GM19023 (cell line): Measurements from ENCODE around the gene ADAMTS13.

Experiments
- ATAC-seq: cut with Tn5 transposase; IDR thresholded peaks from one replicate; pipeline ENCODE4 v1.9.1; 2021; ENCODE audit warnings: mild to moderate bottlenecking, moderate library complexity; ENCODE audit not compliant: unreplicated experiment

Gene ADAMTS13

DNA sequence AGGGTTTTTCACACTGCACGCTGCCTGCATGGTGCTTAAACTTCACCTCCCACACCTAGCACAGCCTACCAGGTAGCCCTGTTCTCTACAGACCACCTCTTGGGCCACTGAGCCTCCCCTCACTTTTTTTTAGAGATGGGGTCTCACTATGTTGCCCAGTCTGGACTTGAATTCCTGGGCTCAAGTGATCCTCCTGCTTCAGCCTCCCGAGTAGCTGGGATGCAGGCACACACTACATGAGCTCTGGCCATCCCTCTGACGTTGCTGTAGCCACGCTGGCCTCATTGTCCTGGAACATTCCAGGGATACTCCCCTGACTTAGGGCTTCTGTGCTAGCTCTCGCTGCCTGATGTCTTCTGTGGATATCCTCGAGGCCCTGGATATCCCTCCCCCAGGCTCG, 30.4 kb downstream of the ADAMTS13 start:
- ATAC-seq, result no peak

DNA sequence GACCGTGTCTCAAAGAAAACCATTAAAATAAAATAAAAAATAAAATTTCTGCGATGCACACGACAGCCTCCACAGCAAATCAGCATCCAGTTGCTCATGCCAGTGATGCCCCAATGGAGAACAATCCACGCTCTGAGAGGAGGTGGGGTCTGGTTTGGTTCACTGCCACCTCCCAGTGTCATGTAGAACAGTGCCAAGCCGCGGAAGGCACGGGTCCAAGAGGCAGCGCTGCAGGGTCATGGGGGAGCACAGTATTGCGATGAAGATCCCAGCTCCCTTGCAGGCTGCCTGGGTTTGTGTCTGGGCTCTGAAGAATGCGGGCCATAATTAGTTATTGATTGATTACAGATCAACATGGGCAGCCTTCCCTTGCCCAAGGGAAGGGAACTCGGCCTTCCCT, 31.5 kb downstream of the ADAMTS13 start:
- ATAC-seq, result no peak

DNA sequence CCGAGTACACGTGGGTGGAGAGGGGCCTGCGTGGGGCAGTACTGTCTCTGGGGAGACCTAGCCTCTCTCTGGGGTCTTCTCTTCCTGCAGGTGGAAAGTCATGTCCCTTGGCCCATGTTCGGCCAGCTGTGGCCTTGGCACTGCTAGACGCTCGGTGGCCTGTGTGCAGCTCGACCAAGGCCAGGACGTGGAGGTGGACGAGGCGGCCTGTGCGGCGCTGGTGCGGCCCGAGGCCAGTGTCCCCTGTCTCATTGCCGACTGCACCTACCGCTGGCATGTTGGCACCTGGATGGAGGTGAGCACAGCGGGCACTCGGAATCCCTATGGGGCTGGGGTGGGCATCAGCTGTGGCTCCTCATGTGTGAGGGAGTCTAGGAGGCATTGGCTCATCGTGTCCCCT, 32.2 kb downstream of the ADAMTS13 start:
- ATAC-seq, result no peak

DNA sequence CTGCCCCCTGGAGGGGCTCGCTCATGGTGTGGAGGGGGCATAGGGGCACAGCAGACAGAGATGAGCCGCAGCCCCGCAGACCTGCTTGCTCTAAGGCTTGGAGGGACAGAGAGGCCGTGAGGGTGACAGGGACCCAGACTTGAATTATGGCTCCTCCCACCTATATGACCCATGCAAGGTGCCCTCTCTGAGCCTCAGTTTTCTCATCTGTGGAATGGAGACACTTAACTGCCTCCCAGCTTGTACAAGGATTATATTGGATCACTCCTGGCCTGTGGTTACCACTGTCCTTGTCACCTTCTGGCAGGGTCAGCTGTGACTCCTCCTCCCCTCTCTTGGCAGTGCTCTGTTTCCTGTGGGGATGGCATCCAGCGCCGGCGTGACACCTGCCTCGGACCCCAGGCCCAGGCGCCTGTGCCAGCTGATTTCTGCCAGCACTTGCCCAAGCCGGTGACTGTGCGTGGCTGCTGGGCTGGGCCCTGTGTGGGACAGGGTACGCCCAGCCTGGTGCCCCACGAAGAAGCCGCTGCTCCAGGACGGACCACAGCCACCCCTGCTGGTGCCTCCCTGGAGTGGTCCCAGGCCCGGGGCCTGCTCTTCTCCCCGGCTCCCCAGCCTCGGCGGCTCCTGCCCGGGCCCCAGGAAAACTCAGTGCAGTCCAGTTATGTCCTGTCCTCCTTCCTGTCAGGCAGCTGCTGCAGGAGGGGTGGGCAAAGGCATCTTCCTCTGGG, 32.9 kb downstream of the ADAMTS13 start:
- ATAC-seq, result no peak

DNA sequence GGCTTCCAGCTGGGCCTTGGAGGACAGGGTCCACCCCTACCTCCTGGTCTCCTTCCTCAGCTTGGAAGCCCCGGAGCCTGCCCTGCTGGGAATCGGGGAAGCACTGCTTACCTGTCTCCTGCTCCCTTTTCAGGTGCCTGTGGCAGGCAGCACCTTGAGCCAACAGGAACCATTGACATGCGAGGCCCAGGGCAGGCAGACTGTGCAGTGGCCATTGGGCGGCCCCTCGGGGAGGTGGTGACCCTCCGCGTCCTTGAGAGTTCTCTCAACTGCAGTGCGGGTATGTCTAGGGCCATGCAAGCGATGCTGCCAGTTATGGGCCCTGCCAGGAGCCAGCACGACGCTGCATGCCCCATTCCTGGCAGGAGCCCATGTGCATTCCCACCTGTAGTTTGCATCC, 33.8 kb downstream of the ADAMTS13 start:
- no peak for ATAC-seq

DNA sequence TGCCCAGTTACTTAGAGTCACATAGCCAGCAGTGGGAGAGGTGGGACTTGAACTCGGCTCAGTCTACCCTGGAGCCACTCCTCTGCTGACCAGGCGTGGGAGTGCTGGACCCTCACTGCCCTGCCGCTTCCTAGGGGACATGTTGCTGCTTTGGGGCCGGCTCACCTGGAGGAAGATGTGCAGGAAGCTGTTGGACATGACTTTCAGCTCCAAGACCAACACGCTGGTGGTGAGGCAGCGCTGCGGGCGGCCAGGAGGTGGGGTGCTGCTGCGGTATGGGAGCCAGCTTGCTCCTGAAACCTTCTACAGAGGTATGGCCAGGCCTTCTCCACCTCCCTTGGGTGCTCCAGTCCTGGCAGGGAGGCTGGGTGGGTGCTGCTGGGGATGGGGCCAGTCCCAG, 34.2 kb downstream of the ADAMTS13 start:
- ATAC-seq, result no peak

DNA sequence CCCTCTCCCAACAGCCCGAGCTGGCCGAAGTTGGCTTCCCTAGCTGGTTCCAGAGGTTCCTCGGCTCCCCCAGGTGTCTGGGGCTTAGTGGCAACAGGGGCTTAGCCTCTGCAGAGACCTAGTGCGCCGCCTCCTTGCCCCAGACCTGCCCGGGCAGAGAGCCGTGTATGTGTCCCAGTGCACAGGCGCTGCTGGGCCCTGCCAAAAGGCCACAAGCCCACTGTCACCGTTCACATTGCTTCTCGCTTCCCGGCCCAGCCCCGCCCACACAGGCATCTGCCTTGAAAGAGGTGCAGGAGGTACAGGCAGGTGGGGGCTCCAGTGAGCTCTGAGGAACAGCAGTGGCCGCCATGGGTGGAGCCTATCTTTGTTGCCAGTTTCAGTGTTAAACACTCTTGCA, 35.1 kb downstream of the ADAMTS13 start:
- no peak for ATAC-seq

DNA sequence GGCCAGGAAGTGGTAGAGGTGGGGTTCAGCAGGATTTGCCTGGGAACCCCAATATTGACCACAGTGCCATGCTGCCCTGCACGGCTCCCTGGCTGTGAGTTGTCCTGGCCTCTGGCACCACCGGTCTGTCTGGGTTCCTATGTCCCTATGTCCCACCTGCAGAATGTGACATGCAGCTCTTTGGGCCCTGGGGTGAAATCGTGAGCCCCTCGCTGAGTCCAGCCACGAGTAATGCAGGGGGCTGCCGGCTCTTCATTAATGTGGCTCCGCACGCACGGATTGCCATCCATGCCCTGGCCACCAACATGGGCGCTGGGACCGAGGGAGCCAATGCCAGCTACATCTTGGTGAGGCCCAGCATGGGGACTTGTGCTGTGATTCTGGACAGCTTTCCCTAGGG, 35.6 kb downstream of the ADAMTS13 start:
- no peak for ATAC-seq

DNA sequence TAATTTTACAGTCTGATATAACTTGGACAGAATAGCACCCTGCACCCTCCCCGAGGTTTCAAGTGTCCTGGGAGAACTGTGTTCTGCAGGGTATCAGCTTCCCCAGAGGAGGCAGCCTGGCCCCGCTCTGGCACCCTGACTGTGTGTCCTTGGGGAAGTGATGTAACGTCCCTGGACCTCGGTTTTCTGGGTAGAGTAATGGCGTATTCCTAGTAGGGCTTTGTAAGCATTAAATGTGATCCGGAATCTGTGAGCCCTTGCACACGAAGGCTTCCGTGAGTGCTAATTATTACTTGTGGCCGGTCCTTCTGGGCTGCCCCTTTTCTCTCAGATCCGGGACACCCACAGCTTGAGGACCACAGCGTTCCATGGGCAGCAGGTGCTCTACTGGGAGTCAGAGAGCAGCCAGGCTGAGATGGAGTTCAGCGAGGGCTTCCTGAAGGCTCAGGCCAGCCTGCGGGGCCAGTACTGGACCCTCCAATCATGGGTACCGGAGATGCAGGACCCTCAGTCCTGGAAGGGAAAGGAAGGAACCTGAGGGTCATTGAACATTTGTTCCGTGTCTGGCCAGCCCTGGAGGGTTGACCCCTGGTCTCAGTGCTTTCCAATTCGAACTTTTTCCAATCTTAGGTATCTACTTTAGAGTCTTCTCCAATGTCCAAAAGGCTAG, 36.6 kb downstream of the ADAMTS13 start:
- ATAC-seq, result no peak

DNA sequence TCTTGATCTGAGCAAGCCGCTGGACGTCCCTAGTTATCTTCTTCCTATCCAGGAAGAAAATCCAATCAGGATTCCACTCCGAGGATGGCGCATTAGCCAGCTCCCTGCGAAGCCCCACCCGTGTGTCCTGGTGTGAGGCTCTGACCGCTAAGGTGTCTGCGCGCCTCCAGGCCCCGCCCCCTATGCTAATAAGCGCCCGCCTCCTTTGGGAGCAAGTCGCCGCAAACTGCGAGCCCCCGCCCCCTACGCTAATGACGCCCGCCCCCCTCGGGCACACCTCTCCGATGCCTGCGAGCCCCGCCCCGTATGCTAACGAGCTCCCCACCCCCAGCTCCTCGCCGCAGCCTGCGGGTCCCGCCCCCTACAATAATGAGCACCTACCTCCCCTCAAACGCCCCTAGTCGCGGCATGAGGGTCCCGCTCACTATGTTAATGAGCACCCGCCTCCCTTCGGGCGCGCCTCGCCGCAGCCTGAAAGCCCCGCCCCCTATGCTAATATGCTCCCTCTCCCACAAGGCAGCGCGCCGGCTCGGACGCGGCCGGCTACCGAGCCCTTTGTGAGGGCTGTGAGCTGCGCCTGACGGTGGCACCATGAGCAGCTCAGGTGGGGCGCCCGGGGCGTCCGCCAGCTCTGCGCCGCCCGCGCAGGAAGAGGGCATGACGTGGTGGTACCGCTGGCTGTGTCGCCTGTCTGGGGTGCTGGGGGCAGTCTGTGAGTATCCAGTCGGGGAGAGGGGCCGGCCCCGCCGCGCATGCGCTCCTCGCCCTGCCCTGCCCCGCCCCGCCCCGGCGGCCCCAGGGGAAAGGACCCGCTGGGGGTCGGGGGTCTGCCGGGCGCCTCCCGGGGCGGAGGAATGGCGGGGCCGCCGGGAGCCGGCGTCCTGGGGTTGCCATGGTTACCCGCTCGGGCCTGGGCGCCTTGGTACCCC, 37.6 kb downstream of the ADAMTS13 start, which contains the start of gene CACFD1:
Gene CACFD1, plus strand, starts transcription at position 503 of the 929 bp plus-strand sequence. Its CDS starts 89 bp downstream, at position 592.
- ATAC-seq, result peak; percentile 82

DNA sequence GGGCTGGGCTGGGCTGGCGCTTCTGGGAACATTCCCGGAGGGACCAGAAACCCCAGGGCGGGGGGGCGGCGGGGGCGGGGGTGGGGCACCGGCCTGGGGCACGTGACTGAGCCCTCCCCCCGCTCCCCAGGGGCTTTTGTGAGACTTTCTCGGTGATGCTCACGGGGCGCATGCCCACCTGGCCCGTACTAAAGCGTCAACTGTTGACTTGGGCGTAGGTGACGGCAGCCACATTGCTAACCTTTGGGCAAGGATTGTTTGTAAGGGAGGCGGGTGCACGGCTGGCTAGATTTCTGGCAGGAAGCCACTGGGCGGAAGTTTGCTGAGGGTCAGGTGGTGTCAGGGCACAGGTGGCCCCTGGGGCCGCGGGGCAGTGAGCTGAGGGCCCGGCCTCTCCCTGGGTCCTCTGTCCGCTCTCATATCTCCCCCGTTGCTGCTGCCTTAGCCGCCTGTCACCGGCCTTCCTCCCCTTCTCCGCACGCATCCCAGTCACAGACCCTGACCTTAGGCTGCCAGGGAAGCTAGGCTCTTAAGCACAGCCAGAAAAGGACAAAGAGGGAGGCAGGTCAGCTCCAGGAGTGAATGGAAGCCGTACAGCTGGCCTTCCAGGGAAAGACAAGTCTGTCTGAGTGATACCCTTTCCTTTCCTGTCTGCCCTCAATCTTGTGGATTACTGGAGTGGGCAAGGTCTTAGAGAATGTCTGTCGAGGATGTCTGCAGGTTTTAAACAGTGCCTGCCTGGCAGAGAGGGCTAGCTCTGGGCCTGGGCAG, 38.4 kb downstream of the ADAMTS13 start:
- peak; percentile 16 for ATAC-seq

DNA sequence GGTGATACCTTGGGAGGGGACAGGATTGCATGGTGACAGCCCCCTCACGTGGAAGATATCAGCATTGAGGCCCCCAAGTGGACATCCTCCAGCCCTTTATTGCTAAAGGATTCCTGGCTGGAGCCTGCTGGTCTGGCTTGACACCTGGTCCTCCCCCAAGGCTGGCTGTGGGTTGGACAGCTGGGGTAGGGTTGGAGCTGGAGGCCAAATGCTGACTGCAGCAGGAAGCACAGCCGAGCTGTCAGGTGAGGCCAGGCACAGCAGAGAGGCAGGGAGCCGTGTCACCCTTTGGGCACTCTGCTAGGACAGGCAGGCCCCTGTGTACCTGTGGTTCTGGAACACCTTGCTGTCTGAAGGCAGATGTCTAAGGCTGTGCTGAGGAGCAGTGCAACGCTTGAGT, 39.8 kb downstream of the ADAMTS13 start:
- ATAC-seq, result no peak

DNA sequence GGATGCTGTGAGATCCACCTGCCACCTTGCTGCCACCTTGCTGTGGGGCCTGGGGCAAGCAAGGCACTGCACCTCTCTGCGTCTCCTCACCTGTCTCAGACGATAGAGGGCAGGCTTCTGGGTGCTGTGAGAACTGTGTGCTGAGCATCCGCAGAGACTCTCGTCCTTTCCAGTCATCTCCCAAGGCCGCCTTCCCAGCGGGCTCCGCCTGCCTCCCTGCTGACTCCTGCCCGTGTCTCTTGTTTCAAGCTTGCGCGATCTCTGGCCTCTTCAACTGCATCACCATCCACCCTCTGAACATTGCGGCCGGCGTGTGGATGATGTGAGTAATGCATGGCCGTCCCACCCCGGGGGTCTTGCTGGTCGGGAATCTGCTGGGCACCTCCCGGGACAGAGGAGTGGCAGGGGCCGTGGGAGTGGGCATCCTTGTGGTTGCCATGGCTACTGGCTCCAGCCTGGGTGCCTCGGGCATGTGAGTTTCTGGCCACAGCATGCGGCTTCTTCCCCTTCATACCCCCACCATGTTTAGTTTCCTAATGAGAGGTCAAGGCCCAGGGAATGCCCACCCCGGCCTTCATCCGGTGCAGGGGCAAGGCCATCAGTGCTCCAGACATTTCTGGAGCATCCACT, 41.2 kb downstream of the ADAMTS13 start:
- no peak for ATAC-seq

DNA sequence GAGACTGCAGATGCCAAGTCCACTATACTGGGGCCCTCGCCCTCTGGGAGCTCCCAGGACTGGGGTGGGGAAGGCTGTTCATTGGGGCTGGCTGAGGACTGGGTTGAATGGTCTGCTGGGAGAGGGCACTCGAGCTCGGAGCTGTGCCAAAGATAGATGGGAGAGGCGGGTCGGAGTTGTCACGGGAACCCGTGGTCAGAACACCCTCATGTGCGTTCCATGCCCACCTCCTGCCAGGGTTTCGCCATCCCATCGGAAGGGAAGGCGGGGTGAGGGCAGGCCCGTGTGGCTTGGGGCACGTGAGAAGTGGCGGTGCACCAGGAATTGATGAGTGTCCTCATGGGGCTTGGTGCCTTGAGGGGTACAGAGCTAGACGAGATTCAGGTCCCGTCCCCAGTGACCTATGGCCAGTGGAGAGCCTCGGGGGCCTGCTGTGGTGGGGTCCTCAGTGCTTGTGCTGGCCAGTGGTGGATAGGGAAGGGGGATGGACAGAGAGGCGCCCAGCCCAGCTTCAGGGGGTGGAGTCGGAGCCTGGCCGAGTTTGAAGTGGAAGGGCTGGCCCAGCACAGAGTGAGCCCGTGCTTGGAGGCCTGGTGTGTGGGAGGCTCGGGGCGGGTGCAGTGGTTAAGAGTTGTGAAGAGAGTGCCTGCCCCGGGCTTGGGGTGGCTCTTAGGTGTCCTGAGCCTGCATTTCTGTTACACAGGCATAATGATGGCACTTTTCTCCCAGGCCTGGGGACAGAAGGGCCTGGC, 41.9 kb downstream of the ADAMTS13 start:
- no peak for ATAC-seq

DNA sequence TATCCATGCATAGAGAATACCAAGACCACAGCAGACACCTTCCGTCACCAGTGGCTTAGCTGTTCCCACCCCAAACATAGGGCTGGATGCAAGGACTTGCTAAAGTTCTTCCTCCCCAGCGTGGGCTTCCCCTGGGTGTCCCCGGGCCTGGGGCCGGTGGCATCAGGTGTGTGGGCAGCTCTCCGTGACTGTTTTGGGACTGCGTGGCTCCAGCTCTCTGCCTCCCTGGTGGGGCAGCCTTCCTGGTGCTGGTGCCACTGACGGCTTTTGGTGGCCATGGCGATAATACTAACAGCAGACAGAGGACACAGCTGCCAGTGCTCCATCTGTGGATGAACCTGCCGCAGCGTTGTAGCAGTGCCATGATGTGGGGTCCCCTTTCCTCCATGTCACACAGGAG, 42.5 kb downstream of the ADAMTS13 start:
- no peak for ATAC-seq

DNA sequence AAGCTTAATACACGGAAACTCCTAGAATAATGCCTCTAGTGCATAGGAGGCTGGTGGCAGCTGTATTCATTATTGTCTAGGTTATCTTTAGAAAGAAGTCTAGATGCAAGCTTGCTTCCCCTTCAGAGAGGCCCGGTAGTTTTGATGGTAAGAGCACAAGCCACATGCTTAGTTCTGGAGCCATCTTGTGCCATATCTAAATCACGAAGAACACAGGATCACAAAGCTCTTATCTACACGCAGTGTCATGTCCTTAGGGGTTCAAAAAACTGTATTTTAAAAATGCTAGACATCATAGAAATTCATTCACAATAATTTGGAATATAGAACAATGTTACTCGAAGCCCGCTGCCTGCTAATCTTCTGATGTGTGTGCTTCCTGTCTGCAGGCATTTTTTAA, 43.8 kb downstream of the ADAMTS13 start:
- ATAC-seq, result no peak

DNA sequence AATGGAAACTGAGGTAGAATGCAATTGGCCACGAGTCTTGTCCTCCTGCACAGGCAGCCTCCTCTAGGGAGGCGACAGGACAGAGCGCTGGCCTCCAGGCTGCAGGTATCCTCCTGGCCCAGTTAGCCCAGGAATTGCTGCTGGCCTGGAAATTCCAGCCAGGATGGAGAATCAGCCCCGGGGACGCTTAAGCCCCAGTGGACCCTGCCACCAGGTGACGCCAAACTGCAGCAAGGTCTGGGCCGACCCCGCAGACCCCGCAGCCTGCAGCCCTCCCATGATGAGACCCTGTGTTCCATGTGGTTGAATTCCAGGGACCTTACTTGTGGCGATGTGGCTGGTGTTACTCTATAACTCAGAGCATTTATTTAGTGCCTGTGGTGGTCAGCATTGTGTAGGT, 44.9 kb downstream of the ADAMTS13 start:
- no peak for ATAC-seq

DNA sequence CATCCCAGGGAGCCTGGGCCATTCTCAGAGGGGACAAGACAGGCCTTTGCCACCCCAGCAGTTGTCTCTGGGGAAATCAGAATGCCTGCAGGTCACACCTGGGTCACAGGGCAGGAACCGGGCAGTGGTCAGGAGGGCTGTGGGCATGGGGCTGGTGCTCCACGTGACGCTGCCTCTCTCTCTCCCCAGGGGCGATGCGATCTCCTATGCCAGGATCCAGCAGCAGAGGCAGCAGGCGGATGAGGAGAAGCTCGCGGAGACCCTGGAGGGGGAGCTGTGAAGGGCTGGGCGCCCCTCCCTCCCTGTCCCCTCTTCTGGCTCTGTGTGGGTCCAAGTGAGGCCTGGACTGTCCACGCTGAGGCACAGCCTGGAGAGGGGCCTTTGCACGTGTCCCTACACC, 46.2 kb downstream of the ADAMTS13 start:
- no peak for ATAC-seq

DNA sequence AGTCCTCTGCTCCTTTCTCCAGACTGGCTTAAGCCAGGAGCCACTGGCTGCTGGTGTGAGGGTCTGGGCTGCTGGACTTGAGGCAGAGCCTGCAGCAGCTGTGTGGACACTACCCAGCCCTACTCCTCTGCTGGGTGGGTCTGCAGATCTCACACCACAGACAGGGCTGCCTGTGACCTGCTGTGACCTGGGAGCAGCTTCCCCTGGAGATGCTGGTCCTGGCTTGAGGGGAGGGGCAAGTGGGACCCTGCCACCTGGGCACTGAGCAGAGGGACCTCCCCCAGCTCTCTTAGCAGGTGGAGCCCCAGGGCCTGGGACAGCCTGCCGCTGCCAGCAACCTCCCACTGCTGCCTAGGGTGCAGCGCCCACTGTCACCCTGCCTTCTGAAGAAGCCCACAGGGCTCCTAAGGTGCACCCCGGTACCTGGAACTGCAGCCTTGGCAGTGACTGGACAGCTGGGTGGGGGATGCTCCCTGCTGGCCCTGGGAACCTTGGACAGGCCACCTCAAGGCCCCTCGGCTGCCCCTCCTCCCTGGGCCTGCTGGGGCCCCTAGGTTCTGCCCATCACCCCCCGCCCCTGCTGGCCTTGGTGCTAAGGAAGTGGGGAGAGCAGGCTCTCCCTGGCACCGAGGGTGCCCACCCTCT, 46.7 kb downstream of the ADAMTS13 start:
- ATAC-seq, result no peak
